ENCODE results near the gene FGF10. TPM values are rescaled to one million over a fixed set of nuclear protein-coding genes. Genes with fewer than 3 reads are reported as not detected.

FGF10 gene
- total and polyA plus RNA-seq, 9 donors, result 2.6 to 13.8 (median 5.1) TPM

- peak overlapping the region; percentile 64 for H3K4me3 ChIP-seq (ENCODE audit: low read length)
- peak overlapping the region; percentile 77 for H3K27ac ChIP-seq (ENCODE audit: low read length)
- no peaks in the 10 kb centered on the region for H3K9me3 ChIP-seq (replicated peaks; ENCODE audit: control insufficient read depth, low read depth, low read length)
- peak; percentile 49 for DNase-seq
- 0% methylated on average over 7 of the region's 27 CpGs for WGBS (ENCODE audit: insufficient coverage)
- peaks cover 9% of the 10 kb centered on the region for H3K4me1 ChIP-seq (ENCODE audit: control insufficient read depth, insufficient read depth, low read length)
- H3K36me3 ChIP-seq (ENCODE audit: control insufficient read depth, insufficient read depth, low read length), result no peaks in the 10 kb centered on the region
- peaks cover 16% of the 10 kb centered on the region for H3K27me3 ChIP-seq (ENCODE audit: control insufficient read depth, insufficient read depth, low read length)
Measured at GRCh38 chr5:44388321-44389089, 715 bp downstream of the FGF10 start.

GRCh38 chr5:44387921-44388320, 1.3 kb downstream of the FGF10 start:
- Histone ChIP-seq H3K27ac (ENCODE audit: low read length) (peak overlapping the region; percentile 77), H3K27me3 (ENCODE audit: control insufficient read depth, insufficient read depth, low read length) (peaks cover 16% of the 10 kb centered on the region)

GRCh38 chr5:44387406-44387805, 1.8 kb downstream of the FGF10 start:
- no CpG with 5 or more reads among the region's 3 CpGs for WGBS (ENCODE audit: insufficient coverage)
- Histone ChIP-seq H3K27me3 (ENCODE audit: control insufficient read depth, insufficient read depth, low read length) (peaks cover 16% of the 10 kb centered on the region), H3K36me3 (ENCODE audit: control insufficient read depth, insufficient read depth, low read length) (no peaks in the 10 kb centered on the region), H3K27ac (ENCODE audit: low read length) (peak overlapping the region; percentile 77), H3K9me3 (replicated peaks; ENCODE audit: control insufficient read depth, low read depth, low read length) (no peaks in the 10 kb centered on the region), H3K4me1 (ENCODE audit: control insufficient read depth, insufficient read depth, low read length) (peaks cover 9% of the 10 kb centered on the region), H3K4me3 (ENCODE audit: low read length) (peak overlapping the region; percentile 64)
- DNase-seq, result peak; percentile 82

More at GRCh38 chr5:44387921-44388320, 1.3 kb downstream of the FGF10 start:
- Histone ChIP-seq H3K9me3 (replicated peaks; ENCODE audit: control insufficient read depth, low read depth, low read length) (no peaks in the 10 kb centered on the region), H3K4me3 (ENCODE audit: low read length) (peak overlapping the region; percentile 64), H3K36me3 (ENCODE audit: control insufficient read depth, insufficient read depth, low read length) (no peaks in the 10 kb centered on the region), H3K4me1 (ENCODE audit: control insufficient read depth, insufficient read depth, low read length) (peaks cover 9% of the 10 kb centered on the region)
- WGBS (ENCODE audit: insufficient coverage), result 3% methylated on average over 6 of the region's 11 CpGs
- peak; percentile 56 for DNase-seq

- no peak overlapping the region for H3K27ac ChIP-seq (ENCODE audit: low read length)
- H3K4me1 ChIP-seq (ENCODE audit: control insufficient read depth, insufficient read depth, low read length), result peaks cover 9% of the 10 kb centered on the region
- no peaks in the 10 kb centered on the region for H3K9me3 ChIP-seq (replicated peaks; ENCODE audit: control insufficient read depth, low read depth, low read length)
- peaks cover 16% of the 10 kb centered on the region for H3K27me3 ChIP-seq (ENCODE audit: control insufficient read depth, insufficient read depth, low read length)
- peak; percentile 44 for DNase-seq
- no peaks in the 10 kb centered on the region for H3K36me3 ChIP-seq (ENCODE audit: control insufficient read depth, insufficient read depth, low read length)
- H3K4me3 ChIP-seq (ENCODE audit: low read length), result no peak overlapping the region
- no CpG with 5 or more reads among the region's 4 CpGs for WGBS (ENCODE audit: insufficient coverage)
Measured at GRCh38 chr5:44385291-44385900, 3.8 kb downstream of the FGF10 start.

GRCh38 chr5:44384816-44385215, 4.4 kb downstream of the FGF10 start:
- DNase-seq, result peak; percentile 25
- peaks cover 5% of the 10 kb centered on the region for H3K4me1 ChIP-seq (ENCODE audit: control insufficient read depth, insufficient read depth, low read length)
- H3K36me3 ChIP-seq (ENCODE audit: control insufficient read depth, insufficient read depth, low read length), result no peaks in the 10 kb centered on the region
- H3K27ac ChIP-seq (ENCODE audit: low read length), result no peak overlapping the region
- H3K9me3 ChIP-seq (replicated peaks; ENCODE audit: control insufficient read depth, low read depth, low read length), result no peaks in the 10 kb centered on the region
- no peak overlapping the region for H3K4me3 ChIP-seq (ENCODE audit: low read length)
- WGBS (ENCODE audit: insufficient coverage), result no CpG with 5 or more reads among the region's 1 CpG
- peaks cover 13% of the 10 kb centered on the region for H3K27me3 ChIP-seq (ENCODE audit: control insufficient read depth, insufficient read depth, low read length)

GRCh38 chr5:44382894-44383293, 6.3 kb downstream of the FGF10 start:
- Histone ChIP-seq H3K36me3 (ENCODE audit: control insufficient read depth, insufficient read depth, low read length) (no peaks in the 10 kb centered on the region), H3K4me3 (ENCODE audit: low read length) (no peak overlapping the region), H3K4me1 (ENCODE audit: control insufficient read depth, insufficient read depth, low read length) (no peaks in the 10 kb centered on the region), H3K9me3 (replicated peaks; ENCODE audit: control insufficient read depth, low read depth, low read length) (no peaks in the 10 kb centered on the region), H3K27ac (ENCODE audit: low read length) (no peak overlapping the region), H3K27me3 (ENCODE audit: control insufficient read depth, insufficient read depth, low read length) (no peaks in the 10 kb centered on the region)
- DNase-seq, result no peak

- H3K27ac ChIP-seq (ENCODE audit: low read length), result no peak overlapping the region
- H3K27me3 ChIP-seq (ENCODE audit: control insufficient read depth, insufficient read depth, low read length), result no peaks in the 10 kb centered on the region
- H3K36me3 ChIP-seq (ENCODE audit: control insufficient read depth, insufficient read depth, low read length), result no peaks in the 10 kb centered on the region
- WGBS (ENCODE audit: insufficient coverage), result 57% methylated on average over 1 of the region's 2 CpGs
- H3K9me3 ChIP-seq (replicated peaks; ENCODE audit: control insufficient read depth, low read depth, low read length), result peaks cover 2% of the 10 kb centered on the region
- H3K4me3 ChIP-seq (ENCODE audit: low read length), result no peak overlapping the region
- no peaks in the 10 kb centered on the region for H3K4me1 ChIP-seq (ENCODE audit: control insufficient read depth, insufficient read depth, low read length)
- DNase-seq, result peak; percentile 11
Measured at GRCh38 chr5:44377057-44377456, 12.2 kb downstream of the FGF10 start.

- H3K27ac ChIP-seq (ENCODE audit: low read length), result no peak overlapping the region
- 72% methylated on average over 3 of the region's 4 CpGs for WGBS (ENCODE audit: insufficient coverage)
Measured at GRCh38 chr5:44372028-44372427, 17.2 kb downstream of the FGF10 start.

GRCh38 chr5:44367203-44367602, 22.0 kb downstream of the FGF10 start:
- no peak for DNase-seq
- Histone ChIP-seq H3K27ac (ENCODE audit: low read length) (no peak overlapping the region), H3K4me3 (ENCODE audit: low read length) (no peak overlapping the region), H3K27me3 (ENCODE audit: control insufficient read depth, insufficient read depth, low read length) (no peaks in the 10 kb centered on the region), H3K36me3 (ENCODE audit: control insufficient read depth, insufficient read depth, low read length) (no peaks in the 10 kb centered on the region), H3K4me1 (ENCODE audit: control insufficient read depth, insufficient read depth, low read length) (no peaks in the 10 kb centered on the region), H3K9me3 (replicated peaks; ENCODE audit: control insufficient read depth, low read depth, low read length) (no peaks in the 10 kb centered on the region)
- no CpG with 5 or more reads among the region's 1 CpG for WGBS (ENCODE audit: insufficient coverage)

More at GRCh38 chr5:44372028-44372427, 17.2 kb downstream of the FGF10 start:
- Histone ChIP-seq H3K9me3 (replicated peaks; ENCODE audit: control insufficient read depth, low read depth, low read length) (peaks cover 2% of the 10 kb centered on the region), H3K36me3 (ENCODE audit: control insufficient read depth, insufficient read depth, low read length) (no peaks in the 10 kb centered on the region), H3K27me3 (ENCODE audit: control insufficient read depth, insufficient read depth, low read length) (no peaks in the 10 kb centered on the region), H3K4me3 (ENCODE audit: low read length) (no peak overlapping the region), H3K4me1 (ENCODE audit: control insufficient read depth, insufficient read depth, low read length) (no peaks in the 10 kb centered on the region)
- no peak for DNase-seq

- DNase-seq, result no peak
- H3K36me3 ChIP-seq (ENCODE audit: control insufficient read depth, insufficient read depth, low read length), result no peaks in the 10 kb centered on the region
- no CpG with 5 or more reads among the region's 2 CpGs for WGBS (ENCODE audit: insufficient coverage)
- no peak overlapping the region for H3K27ac ChIP-seq (ENCODE audit: low read length)
- H3K4me3 ChIP-seq (ENCODE audit: low read length), result no peak overlapping the region
- H3K9me3 ChIP-seq (replicated peaks; ENCODE audit: control insufficient read depth, low read depth, low read length), result no peaks in the 10 kb centered on the region
- H3K27me3 ChIP-seq (ENCODE audit: control insufficient read depth, insufficient read depth, low read length), result no peaks in the 10 kb centered on the region
- peaks cover 5% of the 10 kb centered on the region for H3K4me1 ChIP-seq (ENCODE audit: control insufficient read depth, insufficient read depth, low read length)
Measured at GRCh38 chr5:44365345-44365744, 23.9 kb downstream of the FGF10 start.

All from muscle of leg (tissue), 11 donors.